Fibroblast of lung (primary cell): ENCODE data around the gene ZNF396. TPM values are rescaled to one million over a fixed set of nuclear protein-coding genes. Genes with fewer than 3 reads are reported as not detected.

ENCODE experiments used
- DNase-seq, 2 donors: peaks; one replicate each; pipeline versions ENCODE4 v3.0.0 to v3.0.0-alpha.2; 2010; ENCODE audit warnings: low read depth in 2 of 2
- H2AFZ ChIP-seq: 2 replicates; pipeline ENCODE4 v1.5.1; 2012; ENCODE audit warnings: low read length, control low read depth, inconsistent platforms
- H3K27ac ChIP-seq: 2 replicates; pipeline ENCODE4 v1.5.1; 2011; ENCODE audit warnings: low read length, control low read depth; ENCODE audit not compliant: insufficient read depth
- H3K27me3 ChIP-seq: 2 replicates; pipeline ENCODE4 v1.5.1; 2011; ENCODE audit warnings: mild to moderate bottlenecking, low read length; ENCODE audit not compliant: control insufficient read depth, insufficient read depth
- H3K36me3 ChIP-seq: 2 replicates; pipeline ENCODE4 v1.5.1; 2011; ENCODE audit warnings: low read length; ENCODE audit not compliant: control insufficient read depth, insufficient read depth
- H3K4me1 ChIP-seq: 2 replicates; pipeline ENCODE4 v1.5.1; 2011; ENCODE audit warnings: low read length; ENCODE audit not compliant: control insufficient read depth, insufficient read depth; ENCODE audit errors: extremely low read depth
- H3K4me2 ChIP-seq: 2 replicates; pipeline ENCODE4 v1.5.1; 2011; ENCODE audit warnings: low read length, control low read depth; ENCODE audit not compliant: insufficient read depth; ENCODE audit errors: extremely low read depth
- H3K4me3 ChIP-seq, 4 experiments: fragments of 200-600 bp in 1 of 4; sonication (generic) in 1 of 4; replicated peaks in 1 of 4; 2 replicates each; pipeline ENCODE4 v1.5.1; 2011 to 2016; ENCODE audit warnings: low read length in 4 of 4, low read depth in 3 of 4, mild to moderate bottlenecking in 3 of 4, control low read depth in 2 of 4, inconsistent platforms in 1 of 4, mixed read lengths in 1 of 4; ENCODE audit not compliant: insufficient read depth in 1 of 4; ENCODE audit errors: control extremely low read depth in 1 of 4
- H3K79me2 ChIP-seq: 2 replicates; pipeline ENCODE4 v1.5.1; 2012; ENCODE audit warnings: mild to moderate bottlenecking, low read length, inconsistent platforms; ENCODE audit not compliant: control insufficient read depth, insufficient read depth
- H3K9ac ChIP-seq: 2 replicates; pipeline ENCODE4 v1.5.1; 2011; ENCODE audit warnings: mild to moderate bottlenecking, low read length, control low read depth; ENCODE audit not compliant: insufficient read depth
- H3K9me3 ChIP-seq: 2 replicates; pipeline ENCODE4 v1.5.1; 2012; ENCODE audit warnings: low read depth, low read length; ENCODE audit not compliant: control insufficient read depth, insufficient read depth
- H4K20me1 ChIP-seq: 2 replicates; pipeline ENCODE4 v1.5.1; 2011; ENCODE audit warnings: low read length; ENCODE audit not compliant: control insufficient read depth, insufficient read depth; ENCODE audit errors: extremely low read depth
- CTCF ChIP-seq, 2 donors: IDR thresholded peaks in 1 of 2; conservative IDR thresholded peaks in 1 of 2; 1 replicate in 1 of 2; 2 replicates in 1 of 2; pipeline ENCODE4 v1.5.1; 2011 to 2012; ENCODE audit warnings: low read length in 2 of 2, control low read depth in 1 of 2, inconsistent platforms in 1 of 2, low read depth in 1 of 2, mild to moderate bottlenecking in 1 of 2
- EZH2 ChIP-seq: IDR thresholded peaks from 2 replicates; pipeline ENCODE4 v1.5.1; 2012; ENCODE audit warnings: low read length, control low read depth, mild to moderate bottlenecking; ENCODE audit errors: missing control alignments
- polyA plus RNA-seq, 2 donors: library from polyadenylated mRNA; depleted of rRNA in 1 of 2; stranded (reverse) in 1 of 2; unstranded in 1 of 2; fragments of >200 nt; gene quantifications; 2 replicates each; pipeline ENCODE4 v1.2.1, GENCODE V29; 2011 to 2012; ENCODE audit warnings: missing spikeins in 1 of 2
- total RNA-seq: library from RNA; depleted of rRNA; stranded (reverse); fragments of >200 nt; gene quantifications from 2 replicates; pipeline ENCODE4 v1.2.1, GENCODE V29; 2014

ZNF396 gene
- total and polyA plus RNA-seq, 2 donors (not counting 1 experiment from before 2014, with no cell fraction given): 1.7 to 5.0 TPM

GRCh38 chr18:35393716-35394115 is 16.6 kb upstream of the ZNF396 start:
- H3K27me3 ChIP-seq: no peaks in the 10 kb centered on the region
- H3K9me3 ChIP-seq: no peaks in the 10 kb centered on the region
- H3K4me3 ChIP-seq: no peak overlapping the region
- peaks cover 2% of the 10 kb centered on the region for H3K4me1 ChIP-seq
- TF ChIP-seq CTCF (conservative IDR thresholded peaks at IDR 0.05 in 1 of 2, IDR thresholded peaks at IDR 0.05 in 1 of 2; ENCODE audit: low read depth in 1 of 2, low read length in 2 of 2) (no peak), EZH2 (no peak)
- no peaks in the 10 kb centered on the region for H4K20me1 ChIP-seq
- no peak overlapping the region for H3K9ac ChIP-seq
- H3K36me3 ChIP-seq: no peaks in the 10 kb centered on the region
- H3K79me2 ChIP-seq: no peaks in the 10 kb centered on the region
- no peak for DNase-seq
- H2AFZ ChIP-seq: no peak overlapping the region
- no peak overlapping the region for H3K4me2 ChIP-seq
- H3K27ac ChIP-seq: no peak overlapping the region

DNA sequence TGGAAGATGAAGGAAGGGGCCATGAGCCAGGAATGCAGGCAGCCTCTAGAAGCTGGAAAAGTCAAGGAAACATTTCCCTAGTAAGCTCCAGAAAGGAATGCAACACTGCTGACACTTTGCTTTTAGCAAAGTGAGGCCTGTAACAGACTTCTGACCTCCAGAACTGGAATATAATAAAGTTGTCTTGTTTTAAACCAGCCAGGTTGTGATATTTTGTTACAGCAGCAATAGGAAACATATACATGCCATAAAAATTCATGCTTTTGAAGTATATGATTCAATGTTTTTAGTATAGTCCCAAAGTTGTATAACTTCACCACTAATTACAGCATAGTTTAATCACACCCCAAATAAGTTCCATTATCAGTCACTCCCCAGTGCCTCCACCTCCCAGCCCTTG is 15.2 kb upstream of the ZNF396 start:
- H3K27ac ChIP-seq: no peak overlapping the region
- no peak overlapping the region for H3K9ac ChIP-seq
- no peak overlapping the region for H2AFZ ChIP-seq
- no peak overlapping the region for H3K4me3 ChIP-seq
- peaks cover 2% of the 10 kb centered on the region for H3K4me1 ChIP-seq
- H3K9me3 ChIP-seq: no peaks in the 10 kb centered on the region
- no peak overlapping the region for H3K4me2 ChIP-seq
- TF ChIP-seq EZH2 (no peak), CTCF (conservative IDR thresholded peaks at IDR 0.05 in 1 of 2, IDR thresholded peaks at IDR 0.05 in 1 of 2; ENCODE audit: low read depth in 1 of 2, low read length in 2 of 2) (no peak)
- no peaks in the 10 kb centered on the region for H3K36me3 ChIP-seq
- no peak for DNase-seq
- no peaks in the 10 kb centered on the region for H4K20me1 ChIP-seq
- no peaks in the 10 kb centered on the region for H3K79me2 ChIP-seq
- H3K27me3 ChIP-seq: no peaks in the 10 kb centered on the region

DNA sequence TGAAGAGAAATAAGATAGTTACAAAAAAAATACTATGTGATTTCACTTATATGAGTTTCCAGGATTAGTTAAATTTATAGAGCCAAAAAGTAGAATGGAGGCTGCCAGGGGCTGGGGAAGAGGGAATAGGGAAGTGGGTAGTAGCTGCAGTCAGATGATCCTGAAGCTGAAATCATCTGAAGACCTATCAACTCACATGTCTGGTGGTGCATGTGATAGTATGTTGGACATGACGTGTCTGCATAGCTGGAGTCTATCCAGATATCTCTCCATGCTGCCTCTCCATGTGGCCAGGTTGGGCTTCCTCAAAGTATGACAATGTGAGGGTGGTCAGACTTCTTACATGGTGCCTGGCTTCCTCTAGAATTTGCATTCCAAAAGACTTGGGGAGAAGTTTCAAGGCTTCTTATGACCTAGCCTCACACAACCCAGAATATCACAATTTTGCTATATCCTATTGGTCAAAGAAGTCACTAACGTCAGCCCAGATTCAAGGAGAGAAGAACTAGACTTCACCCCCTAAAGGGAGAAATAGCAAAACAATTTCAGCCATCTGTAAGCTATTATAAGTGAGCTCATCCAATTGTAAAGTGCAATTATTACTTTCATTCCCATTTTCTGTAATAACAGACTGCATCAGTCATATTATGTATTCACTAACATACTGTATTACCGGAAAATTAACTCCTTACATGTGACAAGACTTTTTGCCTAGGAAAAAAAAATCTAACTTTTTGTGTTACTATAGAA is 14.0 kb upstream of the ZNF396 start:
- DNase-seq: no peak
- no peaks in the 10 kb centered on the region for H3K27me3 ChIP-seq
- peaks cover 5% of the 10 kb centered on the region for H3K4me1 ChIP-seq
- H3K79me2 ChIP-seq: no peaks in the 10 kb centered on the region
- H3K4me3 ChIP-seq: no peak overlapping the region
- H3K4me2 ChIP-seq: no peak overlapping the region
- H2AFZ ChIP-seq: no peak overlapping the region
- no peak overlapping the region for H3K9ac ChIP-seq
- no peak for TF ChIP-seq EZH2
- no peak for TF ChIP-seq CTCF (conservative IDR thresholded peaks at IDR 0.05 in 1 of 2, IDR thresholded peaks at IDR 0.05 in 1 of 2; ENCODE audit: low read depth in 1 of 2, low read length in 2 of 2)
- no peaks in the 10 kb centered on the region for H3K9me3 ChIP-seq
- H4K20me1 ChIP-seq: no peaks in the 10 kb centered on the region
- no peaks in the 10 kb centered on the region for H3K36me3 ChIP-seq
- no peak overlapping the region for H3K27ac ChIP-seq
